CD4-positive, alpha-beta T cell treated with Interleukin-12 subunit alpha and Interleukin-12 subunit beta, for 1 hour (primary cell): ENCODE results near the gene CUTA.
"Not testable (repeated sequence)": the region's sequence is repeated elsewhere in the genome, so short reads cannot be mapped to it uniquely, and the experiment has no call there.

Experiments
- DNase-seq: peaks from one replicate; pipeline ENCODE4 v3.0.0-alpha.2; 2020

Gene CUTA

DNA sequence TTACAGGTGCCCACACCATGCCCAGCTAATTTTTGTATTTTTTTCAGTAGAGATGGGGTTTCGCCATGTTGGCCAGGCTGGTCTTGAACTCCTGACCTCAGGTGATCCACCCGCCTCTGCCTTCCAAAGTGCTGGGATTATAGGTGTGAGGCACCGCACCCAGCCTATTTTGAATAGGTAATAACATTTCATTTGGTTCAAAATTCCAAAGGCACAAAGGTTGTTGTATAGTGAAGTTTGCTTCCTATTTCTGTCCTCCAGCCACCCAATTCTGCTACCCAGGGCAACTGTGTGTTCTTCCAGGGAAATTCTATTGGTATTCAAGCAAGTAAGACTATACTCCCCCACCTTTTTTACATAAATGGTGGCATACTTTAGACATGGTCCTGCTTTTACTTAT lies 19.3 kb downstream of the CUTA start:
- not testable (repeated sequence) for DNase-seq

DNA sequence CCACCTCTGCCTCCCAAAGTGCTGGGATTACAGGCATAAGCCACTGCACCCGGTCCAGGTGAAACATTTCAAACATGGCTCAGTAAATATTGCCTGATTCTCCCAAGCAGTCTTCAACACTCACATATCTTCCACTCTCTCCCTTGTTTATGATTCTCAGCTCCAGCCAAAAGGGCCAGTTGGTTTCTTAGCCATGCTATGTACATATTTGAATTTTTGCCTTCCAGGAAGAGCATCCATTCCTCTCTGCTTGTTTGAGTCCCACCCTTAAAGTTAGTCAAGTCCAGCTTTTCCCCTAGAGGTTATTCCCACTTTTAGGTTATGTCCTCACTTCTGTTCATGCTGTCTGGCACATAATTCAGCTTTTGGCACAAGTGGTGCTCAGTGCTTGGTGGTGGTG lies 20.4 kb downstream of the CUTA start:
- DNase-seq, result no peak

DNA sequence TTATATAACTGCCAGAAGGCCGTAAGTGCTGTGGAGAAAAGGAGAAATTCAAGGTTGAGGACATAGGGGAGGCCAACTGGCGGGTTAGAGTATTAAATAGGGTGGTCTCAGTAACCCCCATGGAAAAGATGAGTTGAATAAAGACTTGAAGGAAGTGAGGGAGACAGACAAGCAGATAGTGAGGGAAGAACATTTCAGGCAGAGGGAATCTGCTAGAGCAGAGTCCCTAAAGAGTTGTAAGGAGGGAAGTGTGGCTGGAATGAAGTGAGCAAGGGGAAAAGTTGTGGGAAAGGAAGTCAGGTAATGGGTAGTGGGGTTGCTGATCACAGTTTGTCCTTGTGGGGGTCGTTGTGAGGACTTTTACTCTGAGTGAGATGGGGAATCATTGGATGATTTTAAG lies 24.9 kb downstream of the CUTA start:
- no peak for DNase-seq

GRCh38 chr6:33392595-33392948 lies 25.3 kb downstream of the CUTA start:
- DNase-seq, result no peak

GRCh38 chr6:33391922-33392594 lies 25.8 kb downstream of the CUTA start:
- peak; percentile 14 for DNase-seq

GRCh38 chr6:33391278-33391921 lies 26.5 kb downstream of the CUTA start, which contains the start of gene KIFC1:
TSS of gene KIFC1 (plus strand) at chr6:33391823. CDS start at chr6:33391986, 163 bp downstream.
- DNase-seq, result peak; percentile 99

DNA sequence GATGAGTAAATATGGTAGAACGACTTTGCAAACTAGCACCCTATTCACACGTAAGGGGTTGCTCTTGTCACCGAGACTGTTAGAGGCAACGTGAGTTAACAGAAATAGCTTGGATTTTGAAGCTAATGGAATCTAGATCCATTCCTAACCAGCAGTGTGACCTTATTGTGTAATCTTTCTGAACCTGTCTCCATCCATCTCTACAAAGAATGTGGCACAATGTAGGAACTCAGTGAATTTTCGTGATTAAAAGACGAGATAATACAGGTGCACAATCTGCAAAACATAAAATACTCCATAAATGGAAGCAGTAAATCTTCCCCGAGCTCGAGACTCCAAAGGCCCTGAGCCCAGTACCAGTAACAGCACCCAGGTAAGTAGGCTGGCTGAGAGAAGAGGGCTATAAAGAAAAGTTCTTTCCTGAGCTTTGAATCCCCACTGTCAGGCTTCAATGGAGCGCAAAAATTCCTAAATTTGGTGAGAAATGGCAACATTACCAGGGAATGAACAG lies 27.1 kb downstream of the CUTA start:
- DNase-seq, result no peak

DNA sequence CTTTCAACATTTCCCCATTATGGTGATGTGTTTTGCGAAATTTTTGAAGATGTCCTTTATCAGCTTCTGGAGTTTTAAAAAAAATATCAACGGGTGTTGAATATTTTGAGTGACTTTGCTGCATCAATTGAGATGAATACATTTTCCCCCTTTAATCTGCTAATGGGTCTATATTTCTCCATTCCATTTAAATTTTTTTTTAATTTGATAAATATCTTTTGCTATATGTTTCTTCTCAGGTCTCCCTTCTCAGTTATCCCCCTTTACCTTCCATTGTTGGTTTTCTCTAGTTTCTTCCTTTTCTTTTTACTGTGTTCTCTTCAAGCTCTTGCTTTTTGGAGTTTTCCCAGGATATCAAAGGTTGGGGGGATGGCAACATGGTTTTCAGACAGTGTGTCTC lies 27.7 kb downstream of the CUTA start:
- no peak for DNase-seq

GRCh38 chr6:33384581-33385020 lies 33.3 kb downstream of the CUTA start:
- DNase-seq, result no peak

DNA sequence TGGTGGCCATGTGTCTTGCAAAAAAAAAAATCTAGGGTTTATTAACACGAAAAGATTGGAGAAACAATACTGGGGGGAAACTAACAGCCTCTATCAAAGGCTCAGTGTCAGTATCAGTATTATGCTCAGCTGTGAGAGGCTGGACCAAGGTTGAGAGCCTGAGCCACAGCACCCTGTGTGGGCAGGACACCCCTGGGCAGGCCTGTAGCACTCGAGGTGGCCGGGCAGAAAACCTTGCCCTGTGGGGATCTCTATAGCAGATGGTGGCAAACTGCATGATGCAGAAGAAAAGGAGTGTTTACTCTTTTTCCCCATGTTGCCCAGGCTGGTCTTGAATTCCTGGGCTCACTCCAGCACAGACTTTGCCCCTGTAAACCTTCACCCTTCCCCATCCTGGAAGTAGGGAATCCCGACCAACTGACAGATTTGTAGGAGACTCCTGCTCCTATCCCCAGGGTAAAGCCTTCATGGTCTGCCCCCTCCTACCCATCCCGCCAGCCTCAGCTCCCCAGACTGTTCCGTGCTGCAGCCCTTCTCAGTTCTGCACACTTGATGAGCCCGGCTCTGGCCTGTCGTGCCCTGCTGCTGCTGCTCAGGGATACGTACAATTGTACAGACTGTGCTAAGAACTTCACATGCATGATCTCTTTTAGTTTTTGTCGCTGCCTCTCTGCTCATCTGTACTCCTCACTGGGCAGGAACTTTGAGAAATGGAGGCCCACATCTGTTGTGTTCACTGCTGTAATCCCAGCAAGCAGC lies 34.3 kb downstream of the CUTA start:
- DNase-seq, result no peak

- no peak for DNase-seq
Observed at GRCh38 chr6:33380272-33380981, 37.5 kb downstream of the CUTA start.

DNA sequence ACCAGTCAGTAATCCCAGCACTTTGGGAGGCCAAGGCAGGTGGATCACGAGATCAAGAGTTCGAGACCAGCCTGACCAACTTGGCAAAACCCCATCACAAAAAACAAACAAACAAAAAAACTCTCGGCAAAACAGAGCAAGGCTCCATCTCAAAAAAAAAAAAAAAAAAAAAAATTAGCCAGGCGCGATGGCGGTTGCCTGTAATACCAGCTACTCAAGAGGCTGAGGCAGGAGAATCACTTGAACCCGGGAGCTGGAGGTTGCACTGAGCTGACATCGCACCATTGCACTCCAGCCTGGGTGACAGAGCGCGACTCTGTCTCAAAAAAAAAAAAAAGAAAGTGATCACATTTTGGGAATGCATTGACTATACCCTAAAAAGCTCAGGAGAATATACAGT lies 38.7 kb downstream of the CUTA start:
- DNase-seq, result not testable (repeated sequence)

GRCh38 chr6:33377171-33377570 lies 40.7 kb downstream of the CUTA start:
- no peak for DNase-seq

DNA sequence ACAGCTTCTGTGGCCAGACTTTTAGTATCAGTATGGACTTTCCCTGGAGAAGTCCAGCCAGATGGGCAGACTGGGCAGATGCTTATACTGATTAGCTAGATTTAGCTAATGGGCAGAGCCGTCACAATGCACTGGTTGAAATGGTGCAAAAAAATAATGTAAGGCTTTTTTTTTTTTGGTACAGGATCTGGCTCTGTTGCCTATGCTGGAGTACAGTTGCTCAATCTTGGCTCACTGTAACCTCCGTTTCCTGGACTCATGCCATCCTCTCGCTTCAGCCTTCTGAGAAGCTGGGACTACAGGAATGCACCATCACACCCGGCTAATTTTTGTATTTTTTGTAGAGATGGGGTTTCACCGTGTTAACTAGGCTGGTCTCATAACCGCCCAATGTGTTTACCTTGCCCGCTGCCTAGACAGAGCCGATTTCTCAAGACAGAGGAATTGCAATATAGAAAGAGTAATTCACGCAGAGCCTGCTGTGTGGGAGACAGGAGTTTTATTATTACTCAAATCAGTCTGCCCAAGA lies 42.7 kb downstream of the CUTA start:
- no peak for DNase-seq

DNA sequence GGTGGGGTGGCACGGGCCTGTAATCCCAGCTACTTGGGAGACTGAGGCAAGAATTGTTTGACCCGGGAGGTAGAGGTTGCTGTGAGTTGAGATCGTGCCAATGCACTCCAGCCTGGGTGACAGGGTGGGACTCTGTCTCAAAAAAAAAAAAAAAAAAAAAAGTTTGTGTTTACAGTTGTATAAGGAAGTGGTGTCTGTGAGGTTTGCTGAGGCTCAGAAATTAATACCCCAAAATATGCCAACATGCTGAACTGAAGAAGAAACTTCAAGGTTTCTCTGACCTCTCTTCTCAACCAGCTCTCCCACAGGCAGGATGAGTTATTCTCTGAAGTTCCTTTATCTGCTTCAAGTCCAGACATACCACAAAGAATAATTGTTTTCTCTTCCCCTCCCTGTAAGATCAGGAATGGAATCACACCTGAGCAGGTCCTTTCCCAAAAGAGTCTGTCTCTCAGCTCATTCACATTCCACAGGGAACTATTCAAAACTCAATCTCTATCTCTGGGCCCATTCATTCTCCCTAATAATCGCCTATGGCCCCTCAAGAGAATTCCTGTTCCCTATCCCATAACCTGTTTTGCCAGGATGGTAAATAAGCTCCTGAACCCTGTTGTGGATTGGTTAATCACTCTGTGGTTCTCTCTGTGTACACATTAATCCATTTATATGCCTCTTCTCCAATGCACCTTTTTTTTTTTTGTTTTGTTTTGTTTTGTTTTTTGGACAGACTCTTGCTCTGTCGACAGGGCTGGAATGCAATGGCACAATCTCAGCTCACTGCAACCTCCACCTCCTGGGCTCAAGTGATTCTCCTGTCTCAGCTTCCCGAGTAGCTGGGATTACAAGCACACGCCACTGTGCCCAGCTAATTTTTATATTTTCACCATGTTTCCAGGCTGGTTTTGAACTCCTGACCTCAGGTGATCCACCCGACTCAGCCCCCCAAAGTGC lies 43.7 kb downstream of the CUTA start:
- DNase-seq, result peak; percentile 16

GRCh38 chr6:33372526-33373123 lies 45.3 kb downstream of the CUTA start:
- DNase-seq, result no peak

- DNase-seq, result not testable (repeated sequence)
Observed at GRCh38 chr6:33371901-33372300, 46.0 kb downstream of the CUTA start.

DNA sequence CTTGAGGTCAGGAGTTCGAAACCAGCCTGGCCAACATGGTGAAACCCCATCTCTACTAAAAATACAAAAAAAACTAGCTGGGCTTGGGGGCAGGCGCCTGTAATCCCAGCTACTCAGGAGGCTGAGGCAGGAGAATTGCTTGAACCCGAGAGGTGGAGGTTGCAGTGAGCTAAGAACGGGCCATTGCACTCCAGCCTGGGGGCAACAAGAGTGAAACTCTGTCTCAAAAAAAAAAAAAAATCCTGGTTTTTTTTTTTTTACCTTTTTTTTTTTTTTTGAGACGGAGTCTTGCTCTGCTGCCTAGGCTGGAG lies 50.2 kb downstream of the CUTA start:
- not testable (repeated sequence) for DNase-seq

- no peak for DNase-seq
Observed at GRCh38 chr6:33367009-33367714, 50.7 kb downstream of the CUTA start.
